Stimulated activated CD8-positive, alpha-beta memory T cell treated with anti-CD3 and anti-CD28 coated beads, Interleukin-15, amount 100 ng/mL, for 48 hours (primary cell): Measurements from ENCODE around the gene GCLM.
A peak's percentile ranks its signal among the peaks of the same experiment; 100 is the strongest.
"Not testable (repeated sequence)": the region's sequence is repeated elsewhere in the genome, so short reads cannot be mapped to it uniquely, and the experiment has no call there.

Experiments used
- DNase-seq, 2 donors: peaks; one replicate each; pipeline ENCODE4 v3.0.0-alpha.2; 2020; ENCODE audit warnings: low read depth in 2 of 2

Gene GCLM

GRCh38 chr1:93888900-93889299 lies 20.3 kb downstream of the GCLM start:
- no peak for DNase-seq

GRCh38 chr1:93882269-93882668 lies 27.0 kb downstream of the GCLM start:
- no peak for DNase-seq

GRCh38 chr1:93880731-93881130 lies 28.5 kb downstream of the GCLM start:
- no peak for DNase-seq

GRCh38 chr1:93878889-93879586 lies 30.2 kb downstream of the GCLM start, which contains the start of gene DNTTIP2:
TSS of gene DNTTIP2 (minus strand) at chr1:93879206. CDS start at chr1:93879148, 58 bp downstream.
- peak; percentile 84 to 85 for DNase-seq

- DNase-seq, result peak; percentile 48 to 61
These were observed 30.7 kb downstream of the GCLM start for GRCh38 chr1:93878501-93878888.

GRCh38 chr1:93877529-93877928 lies 31.7 kb downstream of the GCLM start:
- DNase-seq, result no peak

- DNase-seq, result no peak
These were observed 33.0 kb downstream of the GCLM start for GRCh38 chr1:93876244-93876643.

- DNase-seq, result no peak
These were observed 35.1 kb downstream of the GCLM start for GRCh38 chr1:93874025-93874651.

GRCh38 chr1:93871366-93871765 lies 37.9 kb downstream of the GCLM start:
- DNase-seq, result no peak

GRCh38 chr1:93869653-93870052 lies 39.6 kb downstream of the GCLM start:
- DNase-seq, result no peak

- DNase-seq, result not testable (repeated sequence)
These were observed 40.7 kb downstream of the GCLM start for GRCh38 chr1:93868492-93868891.

- no peak for DNase-seq
These were observed 44.0 kb downstream of the GCLM start for GRCh38 chr1:93865253-93865652.

GRCh38 chr1:93864175-93864574 lies 45.1 kb downstream of the GCLM start:
- DNase-seq, result no peak

GRCh38 chr1:93857653-93858052 lies 51.6 kb downstream of the GCLM start:
- not testable (repeated sequence) for DNase-seq

- not testable (repeated sequence) for DNase-seq
These were observed 53.2 kb downstream of the GCLM start for GRCh38 chr1:93855983-93856382.

- no peak for DNase-seq
These were observed 55.3 kb downstream of the GCLM start for GRCh38 chr1:93853940-93854339.

- DNase-seq, result no peak
These were observed 57.4 kb downstream of the GCLM start for GRCh38 chr1:93851878-93852277.

- no peak for DNase-seq
These were observed 57.9 kb downstream of the GCLM start for GRCh38 chr1:93851327-93851712.

GRCh38 chr1:93850687-93851326 lies 58.4 kb downstream of the GCLM start:
- DNase-seq, result peak; percentile 27

- no peak for DNase-seq
These were observed 60.8 kb downstream of the GCLM start for GRCh38 chr1:93848350-93848883.

- peak; percentile 32 to 34 for DNase-seq
These were observed 61.4 kb downstream of the GCLM start for GRCh38 chr1:93847811-93848288.

GRCh38 chr1:93846992-93847810 lies 62.0 kb downstream of the GCLM start:
- peak; percentile 67 to 75 for DNase-seq
